HG03460 (cell line): ENCODE results near the gene GBP5.
"Not testable (repeated sequence)": the region's sequence is repeated elsewhere in the genome, so short reads cannot be mapped to it uniquely, and the experiment has no call there.

Source experiments
- ATAC-seq: cut with Tn5 transposase; IDR thresholded peaks from one replicate; pipeline ENCODE4 v1.9.1; 2021; ENCODE audit not compliant: unreplicated experiment

Gene GBP5

GRCh38 chr1:89272269-89273041 lies at the start of gene GBP5:
Gene GBP5 (minus strand): TSS chr1:89272860. CDS start chr1:89269555, 3,305 bp downstream.
- ATAC-seq = not testable (repeated sequence)

- no peak for ATAC-seq
Observed at GRCh38 chr1:89322402-89322801, 49.7 kb upstream of the GBP5 start.

- no peak for ATAC-seq
Observed at GRCh38 chr1:89312572-89312971, 39.9 kb upstream of the GBP5 start.

GRCh38 chr1:89311757-89312156 lies 39.1 kb upstream of the GBP5 start:
- no peak for ATAC-seq

GRCh38 chr1:89310976-89311375 lies 38.3 kb upstream of the GBP5 start:
- ATAC-seq = no peak

GRCh38 chr1:89310505-89310904 lies 37.8 kb upstream of the GBP5 start:
- ATAC-seq = peak; percentile 74

GRCh38 chr1:89309828-89310227 lies 37.2 kb upstream of the GBP5 start:
- ATAC-seq = no peak

GRCh38 chr1:89306273-89306672 lies 33.6 kb upstream of the GBP5 start:
- no peak for ATAC-seq

- no peak for ATAC-seq
Observed at GRCh38 chr1:89305493-89305892, 32.8 kb upstream of the GBP5 start.

GRCh38 chr1:89304572-89305230 lies 32.0 kb upstream of the GBP5 start:
- no peak for ATAC-seq

- no peak for ATAC-seq
Observed at GRCh38 chr1:89302697-89303332, 30.2 kb upstream of the GBP5 start.

GRCh38 chr1:89299739-89300463 lies 27.2 kb upstream of the GBP5 start:
- ATAC-seq = peak; percentile 90

GRCh38 chr1:89298461-89298860 lies 25.8 kb upstream of the GBP5 start:
- ATAC-seq = no peak

GRCh38 chr1:89295187-89295586 lies 22.5 kb upstream of the GBP5 start:
- no peak for ATAC-seq

GRCh38 chr1:89291276-89291675 lies 18.6 kb upstream of the GBP5 start:
- no peak for ATAC-seq

- ATAC-seq = no peak
Observed at GRCh38 chr1:89288051-89288340, 15.3 kb upstream of the GBP5 start.

- ATAC-seq = peak; percentile 18
Observed at GRCh38 chr1:89287181-89288050, 14.8 kb upstream of the GBP5 start.

- peak; percentile 97 for ATAC-seq
Observed at GRCh38 chr1:89286549-89287180, 14.0 kb upstream of the GBP5 start.

- ATAC-seq = no peak
Observed at GRCh38 chr1:89285745-89286380, 13.2 kb upstream of the GBP5 start.
